GM10266 (cell line): ENCODE results near the gene C1orf146.
"Not testable (repeated sequence)": the region's sequence is repeated elsewhere in the genome, so short reads cannot be mapped to it uniquely, and the experiment has no call there.

Experiments
- DNase-seq: peaks from one replicate; pipeline ENCODE4 v3.0.0; 2012; ENCODE audit errors: extremely low spot score
- CTCF ChIP-seq: IDR thresholded peaks from 2 replicates; pipeline ENCODE4 v1.5.1; 2012; ENCODE audit warnings: mild to moderate bottlenecking, low read depth; ENCODE audit not compliant: control insufficient read depth, insufficient read depth; ENCODE audit errors: missing control alignments

C1orf146 gene

DNA sequence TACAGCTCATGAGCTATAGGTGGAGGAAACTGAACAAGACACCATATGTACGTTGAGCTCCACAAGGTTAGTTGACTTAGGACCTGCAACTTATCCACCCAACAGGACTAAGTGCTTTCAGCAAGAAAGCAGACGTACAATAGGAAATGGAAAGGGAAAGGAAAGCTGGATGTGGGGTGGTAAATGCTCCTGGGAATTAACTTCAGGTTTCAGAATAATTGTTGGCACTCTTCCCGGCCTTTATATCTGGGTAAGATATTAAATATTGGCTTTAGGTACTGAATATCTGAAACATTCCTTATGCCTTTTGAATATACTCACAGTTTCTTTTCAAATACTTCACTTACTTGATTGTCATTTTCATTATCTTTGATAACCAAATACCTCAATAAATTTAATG is 44.8 kb downstream of the C1orf146 start:
- no peak for DNase-seq
- no peak for TF ChIP-seq CTCF

- no peak for DNase-seq
- no peak for TF ChIP-seq CTCF
Observed at GRCh38 chr1:92273039-92273438, 55.3 kb downstream of the C1orf146 start.

DNA sequence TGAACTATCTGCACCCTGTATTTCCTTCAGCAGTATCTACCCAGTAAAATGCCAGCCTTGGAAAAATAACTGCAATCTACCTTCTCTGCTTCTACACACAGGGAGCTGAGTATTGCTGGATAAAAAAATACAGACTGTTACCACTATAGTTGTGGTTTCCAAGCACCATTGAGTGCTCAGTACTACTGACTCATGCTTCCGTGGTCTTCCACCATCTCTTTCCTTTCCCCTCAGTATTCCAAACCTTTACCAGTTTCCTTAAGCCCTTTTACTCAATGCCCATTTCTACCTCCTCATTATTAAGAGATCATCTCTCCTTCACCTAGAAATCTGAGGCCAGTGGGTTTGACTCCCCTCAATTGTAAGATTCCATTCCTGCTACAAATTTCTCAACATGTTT is 57.2 kb downstream of the C1orf146 start:
- no peak for TF ChIP-seq CTCF
- no peak for DNase-seq

DNA sequence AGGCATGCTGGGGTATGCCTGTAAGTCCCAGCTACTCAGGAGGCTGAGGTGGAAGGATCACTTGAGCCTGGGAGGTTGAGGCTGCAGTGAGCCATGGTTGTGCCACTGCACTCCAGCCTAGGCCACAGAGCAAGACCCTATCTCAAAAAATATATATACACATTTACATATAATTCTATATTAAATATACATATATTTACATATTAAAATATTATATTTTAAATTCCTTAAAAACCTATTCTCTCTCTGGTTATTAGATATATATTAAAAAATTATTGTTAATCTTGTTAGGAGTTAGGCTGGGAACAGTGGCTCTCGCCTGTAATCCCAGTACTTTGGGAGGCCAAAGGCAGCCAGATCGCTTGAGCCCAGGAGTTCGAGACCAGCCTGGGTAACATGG is 58.4 kb downstream of the C1orf146 start:
- DNase-seq: no peak
- TF ChIP-seq CTCF: no peak

DNA sequence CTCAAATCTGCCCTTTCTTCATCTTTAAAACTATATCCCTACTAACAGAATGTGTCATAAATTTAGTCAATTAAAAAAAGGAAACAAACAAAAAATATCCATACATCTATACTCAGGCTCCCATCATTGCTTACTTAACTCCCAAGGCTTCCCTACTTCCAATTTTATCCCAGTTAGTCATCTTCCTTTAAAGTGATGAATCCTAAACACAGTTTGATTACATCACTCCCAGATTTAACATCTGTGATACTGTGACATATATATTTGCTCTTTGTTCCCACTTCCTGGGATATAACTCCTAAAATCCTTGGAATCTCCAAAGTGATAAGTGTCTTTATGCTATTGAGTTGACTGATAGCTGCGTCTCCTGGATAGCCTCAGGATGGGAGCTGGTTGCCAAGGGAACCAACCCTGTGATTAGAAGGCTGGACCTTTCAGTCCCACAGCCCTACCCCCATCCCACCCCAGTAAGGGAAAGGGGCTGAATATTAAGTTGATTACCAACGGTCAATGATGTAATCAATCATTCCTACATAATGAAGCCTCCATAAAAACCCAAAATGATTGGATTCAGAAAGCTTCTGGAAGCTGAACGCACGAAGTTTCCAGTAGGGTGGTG is 59.5 kb downstream of the C1orf146 start:
- DNase-seq: no peak
- TF ChIP-seq CTCF: no peak

GRCh38 chr1:92279781-92280180 is 62.1 kb downstream of the C1orf146 start:
- not testable (repeated sequence) for DNase-seq

DNA sequence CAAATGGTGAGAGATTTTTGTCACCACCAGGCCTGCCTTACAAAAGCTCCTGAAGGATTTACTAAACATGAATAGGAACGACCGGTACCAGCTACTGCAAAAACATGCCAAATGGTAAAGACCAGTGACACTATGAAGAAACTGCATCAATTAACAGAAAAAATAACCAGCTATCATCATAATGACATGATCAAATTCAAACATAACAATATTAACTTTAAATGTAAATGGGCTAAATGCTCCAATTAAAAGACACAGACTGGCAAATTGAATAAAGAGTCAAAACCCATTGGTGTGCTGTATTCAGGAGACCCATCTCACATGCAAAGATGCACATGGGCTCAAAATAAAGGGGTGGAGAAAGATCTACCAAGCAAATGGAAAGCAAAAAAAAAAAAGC is 63.7 kb downstream of the C1orf146 start:
- DNase-seq: not testable (repeated sequence)

DNA sequence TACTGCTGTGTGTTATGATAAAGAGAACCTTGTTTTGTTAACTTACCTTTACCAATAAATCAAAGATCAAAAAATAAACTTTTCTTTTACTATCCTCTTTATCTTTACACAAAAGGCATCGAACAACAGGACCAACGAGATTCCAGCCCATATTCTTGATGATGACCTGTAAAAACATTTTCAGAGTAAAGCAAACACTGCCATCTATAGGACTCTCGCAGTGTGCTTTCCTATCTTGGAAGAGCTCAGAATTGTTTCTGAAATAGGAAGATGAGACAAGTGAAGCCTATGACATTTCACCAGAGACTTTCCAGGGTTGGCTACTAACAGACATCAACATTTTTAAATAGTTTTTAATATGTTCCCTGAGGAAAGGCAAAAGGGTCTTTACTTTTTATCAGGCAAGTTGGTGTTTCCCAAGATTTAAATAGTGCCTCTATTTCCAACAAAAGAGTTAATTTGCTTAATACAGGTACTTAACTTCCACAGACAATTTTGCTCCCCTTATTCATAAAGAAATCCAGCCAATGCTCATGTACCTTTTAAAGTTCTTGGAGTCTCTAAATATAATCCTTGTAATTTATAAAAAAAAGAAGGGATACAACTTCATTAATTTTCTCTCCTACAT is 73.8 kb downstream of the C1orf146 start:
- TF ChIP-seq CTCF: peak; percentile 55
- peak; percentile 22 for DNase-seq
